Kidney epithelial cell (primary cell): Measurements from ENCODE around the gene POLD2. TPM values are rescaled to one million over a fixed set of nuclear protein-coding genes. Genes with fewer than 3 reads are reported as not detected.

Experiments
- DNase-seq: peaks from one replicate; pipeline ENCODE4 v3.0.0-alpha.2; 2010; ENCODE audit warnings: low read depth
- H3K27me3 ChIP-seq: 2 replicates; pipeline ENCODE4 v1.6.0; 2011; ENCODE audit warnings: low read length; ENCODE audit not compliant: control insufficient read depth, insufficient read depth
- H3K36me3 ChIP-seq: 2 replicates; pipeline ENCODE4 v1.5.1; 2011; ENCODE audit warnings: low read length; ENCODE audit not compliant: control insufficient read depth, insufficient read depth
- H3K4me3 ChIP-seq: 2 replicates; pipeline ENCODE4 v1.5.1; 2011; ENCODE audit warnings: low read depth, mild to moderate bottlenecking, control low read depth, low read length
- total RNA-seq: library from RNA; depleted of rRNA; stranded (reverse); fragments of >200 nt; gene quantifications from 2 replicates; pipeline ENCODE4 v1.2.3, GENCODE V29; 2015
- TF ChIP-seq, protein P1 (sequence below): IDR thresholded peaks from 2 replicates; pipeline ENCODE4 v1.5.1; 2011; ENCODE audit warnings: mild to moderate bottlenecking, moderate library complexity, low read length, control low read depth, inconsistent platforms; ENCODE audit not compliant: insufficient read depth, poor library complexity, severe bottlenecking

The POLD2 gene
- total RNA-seq, 1 donor from 2014 or later, result 73.0 TPM

DNA sequence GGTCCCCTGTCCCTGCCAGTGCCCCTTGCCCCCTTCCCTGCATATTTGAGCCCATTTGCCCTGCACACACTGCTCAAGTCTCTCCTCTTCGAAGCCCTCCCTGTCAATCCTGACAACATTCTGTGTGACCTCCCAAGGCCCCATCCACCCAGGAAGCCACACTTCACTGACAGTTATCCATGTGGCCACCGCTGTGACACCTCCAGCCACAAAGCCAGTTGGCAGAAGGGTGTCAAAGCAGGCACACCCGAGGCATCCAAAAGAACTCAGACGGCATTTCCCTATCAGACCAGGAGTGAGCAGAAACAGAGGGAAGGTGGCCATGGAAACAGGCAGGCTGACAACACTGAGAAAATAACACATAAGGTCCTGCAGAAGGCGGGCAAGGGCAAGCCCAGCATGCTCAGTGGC, 45.7 kb downstream of the POLD2 start:
- Histone ChIP-seq H3K4me3 (no peak overlapping the region), H3K27me3 (no peaks in the 10 kb centered on the region), H3K36me3 (peaks cover 5% of the 10 kb centered on the region)
- no peak for DNase-seq
- TF ChIP-seq, protein P1, sequence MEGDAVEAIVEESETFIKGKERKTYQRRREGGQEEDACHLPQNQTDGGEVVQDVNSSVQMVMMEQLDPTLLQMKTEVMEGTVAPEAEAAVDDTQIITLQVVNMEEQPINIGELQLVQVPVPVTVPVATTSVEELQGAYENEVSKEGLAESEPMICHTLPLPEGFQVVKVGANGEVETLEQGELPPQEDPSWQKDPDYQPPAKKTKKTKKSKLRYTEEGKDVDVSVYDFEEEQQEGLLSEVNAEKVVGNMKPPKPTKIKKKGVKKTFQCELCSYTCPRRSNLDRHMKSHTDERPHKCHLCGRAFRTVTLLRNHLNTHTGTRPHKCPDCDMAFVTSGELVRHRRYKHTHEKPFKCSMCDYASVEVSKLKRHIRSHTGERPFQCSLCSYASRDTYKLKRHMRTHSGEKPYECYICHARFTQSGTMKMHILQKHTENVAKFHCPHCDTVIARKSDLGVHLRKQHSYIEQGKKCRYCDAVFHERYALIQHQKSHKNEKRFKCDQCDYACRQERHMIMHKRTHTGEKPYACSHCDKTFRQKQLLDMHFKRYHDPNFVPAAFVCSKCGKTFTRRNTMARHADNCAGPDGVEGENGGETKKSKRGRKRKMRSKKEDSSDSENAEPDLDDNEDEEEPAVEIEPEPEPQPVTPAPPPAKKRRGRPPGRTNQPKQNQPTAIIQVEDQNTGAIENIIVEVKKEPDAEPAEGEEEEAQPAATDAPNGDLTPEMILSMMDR, result no peak

DNA sequence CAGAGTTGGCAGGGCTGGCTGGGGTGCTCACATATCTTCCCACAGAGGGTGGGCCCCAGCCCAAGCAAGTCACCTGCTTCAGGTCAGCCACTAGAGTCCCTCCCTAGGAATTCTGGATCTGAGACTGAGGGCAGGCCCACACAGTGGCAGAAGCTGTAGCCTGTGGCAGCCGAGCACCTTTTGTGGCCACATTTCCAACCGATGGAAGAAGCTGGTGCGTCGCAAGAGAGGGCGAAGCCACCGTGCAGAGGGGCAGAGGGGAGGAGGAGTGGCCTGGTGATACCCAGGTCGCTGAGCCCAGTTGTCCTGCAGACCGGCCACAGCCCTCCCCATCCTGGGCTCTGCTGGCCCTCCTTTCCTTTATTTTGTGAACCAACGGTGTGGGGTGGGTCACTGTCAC, 46.3 kb downstream of the POLD2 start:
- no peak for DNase-seq
- H3K36me3 ChIP-seq, result peaks cover 5% of the 10 kb centered on the region
- TF ChIP-seq, protein P1, result no peak
- no peaks in the 10 kb centered on the region for H3K27me3 ChIP-seq
- no peak overlapping the region for H3K4me3 ChIP-seq

DNA sequence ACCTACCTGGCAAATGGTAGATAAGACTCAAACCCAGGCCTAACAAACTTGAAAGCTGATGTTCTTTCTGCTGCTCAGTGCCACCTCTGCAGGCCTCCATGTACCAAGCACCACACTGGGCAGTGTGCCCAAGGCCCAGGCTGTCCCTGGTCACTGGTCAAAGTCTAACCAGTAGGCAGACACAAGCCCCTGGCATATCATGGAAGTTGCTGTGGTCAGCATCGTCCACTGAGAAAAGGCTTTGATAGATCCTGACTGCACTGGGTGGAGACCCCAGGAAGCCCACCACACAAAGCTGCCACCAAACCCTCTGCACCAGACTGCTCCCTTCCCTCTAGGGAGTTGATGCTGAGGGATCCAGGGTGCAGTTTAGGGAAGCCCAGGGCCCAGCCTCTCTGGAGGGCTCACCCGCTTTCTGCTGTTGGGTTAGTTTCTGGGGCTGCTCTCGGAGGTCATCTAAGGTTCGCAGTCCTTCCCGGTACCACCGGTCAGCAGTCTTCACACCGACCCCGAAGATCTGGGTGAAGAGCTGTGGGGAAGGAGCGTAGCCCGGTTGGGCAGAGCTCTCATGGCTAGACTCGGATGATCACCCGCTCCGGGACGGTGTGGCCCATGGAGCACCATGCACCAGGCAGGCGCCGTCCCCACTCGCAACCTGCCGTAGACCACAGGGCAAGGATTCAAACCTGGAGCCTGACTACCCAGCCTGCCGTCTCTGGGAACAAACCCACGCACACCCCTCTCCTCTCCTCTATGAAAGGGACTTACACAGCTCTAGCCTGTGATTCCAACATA, 47.0 kb downstream of the POLD2 start:
- peaks cover 5% of the 10 kb centered on the region for H3K36me3 ChIP-seq
- H3K27me3 ChIP-seq, result no peaks in the 10 kb centered on the region
- no peak for DNase-seq
- no peak overlapping the region for H3K4me3 ChIP-seq
- TF ChIP-seq, protein P1, result no peak

DNA sequence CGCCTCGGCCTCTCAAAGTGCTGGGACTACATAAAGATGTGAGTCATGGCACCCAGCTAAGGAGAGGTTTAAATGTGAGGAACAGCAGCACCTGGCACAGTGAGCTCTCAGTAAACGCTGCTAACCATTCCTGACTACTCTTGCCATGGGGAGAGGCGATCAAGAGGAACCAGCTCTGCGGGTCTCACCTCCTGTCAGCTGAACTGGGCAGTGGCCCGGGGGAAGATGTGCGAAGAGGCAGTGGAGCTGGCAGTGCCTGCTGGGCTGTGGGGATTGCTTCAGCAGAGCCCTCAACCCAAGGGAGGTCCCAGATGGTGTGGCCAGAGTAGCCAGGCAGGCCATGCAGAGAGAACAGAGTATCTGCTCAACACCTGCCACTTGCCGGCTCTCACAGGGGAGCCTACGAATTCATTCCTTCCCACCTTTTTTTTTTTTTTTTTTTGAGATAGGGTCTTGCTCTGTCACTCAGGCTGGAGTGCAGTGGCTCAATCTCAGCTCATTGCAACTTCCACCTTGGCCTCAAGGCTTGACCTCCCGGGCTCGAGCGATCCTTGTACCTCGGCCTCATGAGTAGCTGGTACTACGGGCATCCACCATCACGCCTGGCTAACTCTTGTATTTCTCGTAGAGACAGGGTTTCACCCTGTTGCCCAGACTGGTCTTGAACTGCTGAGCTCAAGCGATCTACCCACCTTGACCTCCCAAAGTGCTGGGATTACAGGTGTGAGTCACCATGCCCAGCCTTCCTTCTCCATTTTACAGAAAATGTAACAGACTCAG, 47.9 kb downstream of the POLD2 start:
- H3K36me3 ChIP-seq, result peaks cover 5% of the 10 kb centered on the region

DNA sequence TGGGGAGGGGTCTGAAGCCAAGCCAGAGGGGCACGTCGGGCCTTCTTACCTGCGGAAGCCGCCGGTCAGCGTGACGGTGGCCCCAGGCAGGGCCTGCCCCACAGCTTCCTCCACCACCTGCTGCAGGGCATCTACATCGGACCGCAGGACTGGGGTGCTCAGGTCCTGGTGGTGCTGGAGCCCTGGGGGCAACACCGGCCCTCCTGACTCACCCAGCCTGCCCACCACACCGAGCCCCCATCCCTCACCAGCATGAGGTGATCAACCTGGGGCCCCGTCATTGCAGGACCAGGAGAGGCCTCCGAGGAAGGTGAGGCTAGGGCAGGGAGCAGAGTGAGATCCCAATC, 49.0 kb downstream of the POLD2 start:
- TF ChIP-seq, protein P1, result no peak
- no peaks in the 10 kb centered on the region for H3K27me3 ChIP-seq
- H3K36me3 ChIP-seq, result peaks cover 5% of the 10 kb centered on the region
- H3K4me3 ChIP-seq, result no peak overlapping the region
- DNase-seq, result no peak

More for the DNA sequence above, 47.9 kb downstream of the POLD2 start:
- DNase-seq, result no peak
- H3K4me3 ChIP-seq, result no peak overlapping the region
- H3K27me3 ChIP-seq, result no peaks in the 10 kb centered on the region
- TF ChIP-seq, protein P1, result no peak
